Middle frontal gyrus (tissue), 1 donor: ENCODE data around the gene NR2F1-AS1.

Experiments
- DNase-seq: peaks from one replicate; pipeline ENCODE4 v3.0.0-alpha.2; 2015; ENCODE audit warnings: low spot score; ENCODE audit errors: extremely low spot score

Gene NR2F1-AS1

DNA sequence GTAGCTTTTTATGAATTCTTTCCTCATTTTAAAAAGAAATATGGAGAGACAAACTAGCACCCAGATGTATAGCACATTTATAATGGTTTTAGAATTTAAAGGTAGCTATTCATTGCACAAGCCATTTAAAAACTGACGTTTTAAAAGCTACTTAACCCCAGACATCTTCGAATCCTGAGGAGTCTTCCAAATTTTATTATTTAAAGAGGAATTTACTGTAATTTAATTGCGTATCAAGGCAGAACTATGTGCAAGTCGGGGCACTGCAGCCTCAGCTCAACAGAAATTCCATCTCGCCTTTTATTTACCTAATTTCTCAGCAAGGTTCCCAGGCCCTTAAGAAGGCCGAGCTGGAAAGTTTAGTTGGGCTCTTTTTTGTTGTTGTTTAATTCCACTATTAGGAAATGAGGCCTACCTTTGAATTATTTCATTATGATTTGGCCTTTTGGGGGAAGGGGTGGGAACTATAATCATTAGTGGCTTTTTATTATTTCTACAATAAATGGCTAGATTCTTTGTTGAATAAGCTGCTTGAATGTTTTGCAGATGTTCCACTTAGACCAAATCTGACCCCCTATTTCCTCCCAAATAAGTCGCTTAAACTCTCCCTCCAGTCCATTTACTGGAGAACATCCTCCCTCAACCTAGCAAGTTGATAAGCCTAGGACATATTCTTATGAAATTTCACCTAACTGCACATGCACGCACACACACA, 22.2 kb upstream of the NR2F1-AS1 start:
- no peak for DNase-seq

DNA sequence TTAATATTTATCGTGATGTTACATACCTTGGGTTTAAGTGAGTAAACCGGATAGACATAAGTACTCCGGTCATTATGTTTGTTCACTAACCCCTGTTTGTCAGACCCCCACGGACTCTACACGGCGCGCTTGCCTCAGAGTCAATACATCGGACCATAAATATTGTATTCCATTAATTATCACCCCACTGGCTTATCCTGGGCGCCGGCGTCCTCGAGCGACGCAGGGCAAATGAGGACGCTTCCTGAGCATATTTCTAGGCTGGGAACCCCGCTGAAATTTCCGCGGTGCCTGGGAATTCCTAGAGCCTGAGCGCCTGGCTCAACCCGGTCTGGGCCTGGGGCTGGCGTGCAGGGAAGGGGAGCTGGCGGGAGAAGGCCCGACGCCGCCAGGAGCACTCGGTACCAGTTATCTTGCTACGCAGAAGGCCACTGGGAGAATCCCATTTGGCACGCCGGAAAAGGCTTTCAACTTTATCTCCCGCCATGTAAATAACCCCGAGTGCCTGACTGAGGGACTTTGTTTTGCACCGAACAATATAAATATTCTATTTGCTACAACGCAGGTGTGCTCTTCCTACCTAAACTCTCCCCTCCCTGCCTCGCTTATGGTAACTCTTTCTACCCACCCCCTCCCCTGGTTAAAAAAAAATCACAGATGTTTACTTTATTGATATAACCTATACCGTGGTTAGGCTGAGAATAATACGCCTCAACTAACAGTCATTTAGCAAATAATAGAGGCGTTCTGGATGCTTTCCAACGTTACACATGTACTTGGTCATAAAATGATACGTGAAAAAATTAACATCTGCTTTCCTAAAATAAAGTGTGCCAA, 21.4 kb upstream of the NR2F1-AS1 start:
- no peak for DNase-seq

DNA sequence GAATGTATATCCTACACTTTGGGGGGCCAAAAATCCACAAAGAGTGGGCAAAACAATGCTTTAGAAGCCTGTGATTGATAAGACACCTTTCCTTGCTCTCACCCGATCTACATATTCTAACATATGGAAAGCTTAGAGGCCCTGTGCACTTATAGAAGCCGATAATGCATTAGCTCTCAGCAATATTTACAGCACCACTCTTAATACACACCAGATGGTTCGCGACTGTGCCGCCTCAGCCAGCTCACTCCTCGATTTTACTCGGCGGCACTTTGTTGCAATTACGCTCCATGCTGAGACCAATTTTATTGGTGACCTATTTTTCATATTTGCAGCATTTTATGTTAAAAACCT, 20.8 kb upstream of the NR2F1-AS1 start:
- DNase-seq: no peak

DNA sequence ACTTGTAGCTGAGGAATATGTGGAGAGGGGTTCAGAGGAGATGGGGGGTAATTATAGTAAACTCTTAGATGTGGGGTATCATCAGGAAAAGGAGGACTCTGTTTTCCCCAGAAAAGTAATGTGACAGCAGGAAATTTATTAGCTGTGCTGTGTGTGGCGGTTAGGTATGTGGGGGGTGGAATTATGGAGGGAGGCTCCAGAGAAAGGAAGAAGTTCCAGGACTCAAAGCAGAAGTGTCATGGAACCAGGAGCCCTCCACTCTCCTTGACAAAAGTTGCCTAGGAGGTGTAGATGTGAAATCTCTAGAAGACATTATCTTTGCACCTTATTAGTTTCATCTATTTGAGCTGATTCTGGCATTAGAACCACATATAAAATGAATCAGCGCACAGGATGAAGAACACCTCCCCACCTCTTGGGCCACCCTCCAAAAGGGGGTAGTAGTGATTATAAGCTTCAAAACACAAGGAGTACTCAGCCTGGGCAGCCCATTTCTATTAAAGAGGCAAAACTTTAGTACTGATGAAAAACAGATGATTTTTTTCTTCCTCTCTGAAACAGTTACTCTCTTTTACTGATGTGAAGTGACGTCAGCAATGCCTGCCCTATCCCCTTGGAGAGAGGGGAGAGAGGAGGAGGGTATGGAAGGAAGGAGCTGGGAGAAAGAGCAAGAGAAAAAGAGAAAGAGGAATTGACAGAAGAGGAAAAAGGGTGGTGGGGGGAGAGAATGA, 20.2 kb upstream of the NR2F1-AS1 start:
- no peak for DNase-seq

DNA sequence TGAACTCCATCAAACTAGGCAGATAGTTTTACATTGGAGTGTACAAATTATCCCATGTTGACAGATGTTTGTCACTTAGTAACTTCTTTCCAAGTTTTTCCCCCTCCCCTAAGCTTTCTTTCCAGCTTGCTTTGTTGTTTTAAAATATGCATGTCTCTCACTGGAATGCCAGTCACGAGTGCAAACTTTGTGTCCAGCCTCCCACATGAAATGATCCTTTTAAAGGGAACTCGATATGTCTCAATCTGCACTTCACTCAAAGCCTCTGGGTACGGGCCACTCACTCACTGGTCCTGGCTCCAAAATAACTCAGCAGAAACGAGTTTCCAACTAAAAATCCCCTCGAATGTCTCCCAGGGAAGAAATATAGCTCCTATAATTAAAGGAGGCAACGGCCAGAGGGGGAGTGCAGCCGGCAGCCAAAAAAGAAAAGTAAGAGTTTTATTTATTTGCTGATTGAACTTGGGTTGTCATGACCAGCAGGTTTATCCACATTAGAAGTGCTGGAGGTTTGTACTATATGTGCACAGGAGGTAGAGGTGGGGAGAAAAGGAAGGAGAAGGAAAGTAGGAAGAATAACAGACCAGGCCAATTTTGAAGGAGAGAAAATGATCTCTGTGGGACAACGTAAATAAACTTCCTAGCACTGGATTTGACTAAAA, 19.5 kb upstream of the NR2F1-AS1 start:
- no peak for DNase-seq

DNA sequence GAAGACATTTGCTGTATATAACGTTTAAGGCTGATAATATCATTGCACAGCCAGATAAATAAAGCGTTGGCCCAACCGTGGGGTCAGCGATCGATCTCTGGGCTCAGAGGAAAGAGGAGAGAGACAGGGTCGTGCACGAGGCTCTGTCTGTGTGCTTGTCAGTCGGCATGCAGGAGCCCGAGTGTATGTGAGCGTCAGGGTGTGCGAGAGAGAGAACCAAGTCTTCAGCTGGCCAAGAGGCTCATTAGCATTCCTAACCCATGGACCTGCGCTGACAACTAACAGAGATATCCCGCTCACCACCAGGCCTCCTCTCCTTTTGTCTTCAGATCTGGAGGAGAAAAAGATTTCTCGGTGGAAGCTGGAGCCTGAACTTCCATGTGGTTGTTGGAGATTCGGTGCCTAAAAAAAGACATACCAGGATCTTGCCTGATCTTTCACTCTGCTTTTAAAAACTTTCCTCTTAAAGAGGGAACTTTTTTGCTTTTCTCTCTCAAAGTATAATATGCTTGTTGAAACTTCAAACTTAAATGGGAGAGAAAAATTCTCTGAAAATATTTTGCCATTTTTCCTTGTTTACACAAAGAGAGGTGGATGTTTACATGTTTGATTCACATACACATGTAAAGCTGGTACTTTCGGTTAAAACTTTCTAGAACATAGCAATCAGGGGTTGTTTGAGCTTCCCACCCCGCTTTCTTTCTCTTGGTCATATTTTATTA, 18.5 kb upstream of the NR2F1-AS1 start:
- DNase-seq: no peak

DNA sequence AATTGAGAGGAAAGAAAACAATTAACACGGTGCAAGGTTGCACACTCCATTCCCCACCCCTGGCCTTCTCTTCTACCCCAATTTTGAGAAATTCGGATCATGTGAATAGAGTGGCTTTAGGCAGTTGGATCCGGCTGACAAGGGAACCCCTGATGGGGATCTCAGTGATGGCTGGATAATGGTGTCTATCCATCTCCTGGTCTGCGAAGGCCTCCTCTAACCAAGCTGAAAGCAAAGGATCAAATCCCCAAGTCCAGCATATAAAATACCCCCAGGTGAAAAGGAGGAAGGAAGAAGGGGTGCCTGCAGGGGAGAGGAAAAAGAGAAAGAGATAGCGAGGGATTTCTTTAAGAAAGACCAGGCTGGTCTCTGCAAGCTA, 18.0 kb upstream of the NR2F1-AS1 start:
- DNase-seq: no peak

DNA sequence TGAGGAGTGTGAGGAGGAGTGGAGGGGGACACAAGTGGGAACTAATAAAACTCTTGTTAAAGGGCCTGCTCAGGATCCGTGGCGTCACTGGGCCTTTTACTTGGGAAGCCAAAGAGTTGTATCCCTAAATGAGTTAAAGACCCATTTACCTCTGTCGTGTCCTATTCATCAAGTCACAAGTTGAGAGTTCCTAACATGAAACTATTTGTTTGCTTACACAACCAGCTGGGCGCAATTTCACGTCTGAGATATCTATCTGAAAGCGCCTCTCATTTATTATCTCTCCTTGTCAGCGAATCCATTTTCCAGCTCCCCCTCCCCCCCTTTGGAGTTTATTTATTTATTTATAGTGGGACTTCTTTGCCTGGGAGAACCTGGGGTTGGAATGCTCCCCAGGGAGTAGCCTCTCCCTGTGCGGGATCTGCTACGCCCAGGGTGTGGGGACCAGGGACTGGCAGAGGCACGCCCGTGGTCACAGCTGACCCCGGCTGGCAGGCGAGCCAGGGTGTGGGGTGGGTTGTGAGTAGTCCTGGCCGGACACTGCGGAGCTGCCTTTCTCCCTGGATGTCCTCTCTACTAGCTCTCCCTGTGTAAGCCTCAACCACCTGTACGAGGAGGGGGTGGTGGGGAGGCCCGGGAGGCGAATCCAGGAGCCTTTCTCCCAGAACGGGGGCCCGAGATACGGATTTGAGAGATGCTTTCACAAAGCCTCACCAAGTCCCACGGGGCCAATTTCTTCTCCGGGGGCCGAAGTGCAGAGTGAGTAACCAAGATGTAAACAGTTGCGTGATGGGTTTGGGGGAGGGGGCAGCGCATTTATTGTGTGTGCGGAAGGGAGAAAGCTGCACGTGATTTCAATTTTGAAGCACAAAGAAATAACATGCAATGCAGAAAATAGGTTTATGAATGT, 17.3 kb upstream of the NR2F1-AS1 start:
- no peak for DNase-seq

DNA sequence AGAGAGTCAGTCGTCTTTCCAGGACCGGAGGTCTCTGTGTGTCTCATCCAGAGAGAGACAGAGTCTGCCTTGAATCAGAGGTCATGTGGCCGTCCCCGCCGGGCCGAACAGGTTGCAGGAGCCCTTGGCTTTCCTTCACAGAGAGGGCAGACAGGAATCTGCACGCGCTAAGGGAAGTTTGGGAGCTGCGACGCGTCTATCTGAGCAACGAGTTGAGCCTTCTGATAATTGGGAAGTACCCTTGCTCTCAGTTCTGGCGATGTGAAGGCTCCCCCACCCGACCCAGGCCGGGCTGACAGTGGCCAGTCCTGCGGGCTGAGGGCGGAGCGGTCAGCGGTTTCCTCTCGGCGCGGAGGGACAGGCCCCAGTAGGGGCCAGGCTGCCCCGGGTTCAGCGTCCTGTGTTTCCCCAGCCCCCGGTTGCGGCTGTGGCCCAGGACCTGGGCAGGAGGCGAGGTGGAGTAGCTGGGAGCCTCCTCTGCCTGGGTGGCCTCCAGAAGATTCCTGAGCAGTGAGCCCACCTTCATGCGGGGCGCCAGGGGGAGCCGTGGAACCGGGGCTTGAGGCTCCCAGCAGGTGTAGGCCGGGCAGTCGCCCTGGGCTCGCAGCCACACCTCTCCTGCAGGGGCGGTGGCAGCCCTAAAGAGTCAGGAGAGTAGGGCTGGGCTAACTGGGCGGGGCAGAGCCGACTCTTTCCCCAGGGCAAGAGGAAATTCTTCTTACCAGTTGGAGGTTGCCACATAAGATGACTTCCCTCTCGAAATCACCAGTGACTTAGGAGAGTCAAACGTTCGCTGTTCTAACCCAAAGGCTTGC, 15.9 kb upstream of the NR2F1-AS1 start:
- DNase-seq: no peak

DNA sequence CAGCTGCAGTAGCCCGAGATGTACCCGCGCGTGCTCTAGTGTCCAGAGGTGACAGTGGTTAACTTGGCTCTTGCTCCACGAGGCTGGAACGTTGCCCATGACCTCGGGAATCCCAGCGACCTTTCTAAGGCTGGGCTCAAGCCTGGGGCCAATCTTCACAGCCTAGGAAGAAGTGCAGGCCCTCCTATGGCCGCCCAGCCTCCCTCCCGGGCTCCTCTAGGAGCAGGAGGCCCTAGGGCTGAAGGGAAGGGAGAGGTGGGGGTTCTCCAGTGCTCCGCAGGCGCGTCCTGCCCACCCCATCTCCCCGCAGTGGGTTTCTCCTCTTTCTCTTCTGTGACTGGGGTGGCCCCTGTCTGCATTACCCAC, 15.3 kb upstream of the NR2F1-AS1 start:
- no peak for DNase-seq

DNA sequence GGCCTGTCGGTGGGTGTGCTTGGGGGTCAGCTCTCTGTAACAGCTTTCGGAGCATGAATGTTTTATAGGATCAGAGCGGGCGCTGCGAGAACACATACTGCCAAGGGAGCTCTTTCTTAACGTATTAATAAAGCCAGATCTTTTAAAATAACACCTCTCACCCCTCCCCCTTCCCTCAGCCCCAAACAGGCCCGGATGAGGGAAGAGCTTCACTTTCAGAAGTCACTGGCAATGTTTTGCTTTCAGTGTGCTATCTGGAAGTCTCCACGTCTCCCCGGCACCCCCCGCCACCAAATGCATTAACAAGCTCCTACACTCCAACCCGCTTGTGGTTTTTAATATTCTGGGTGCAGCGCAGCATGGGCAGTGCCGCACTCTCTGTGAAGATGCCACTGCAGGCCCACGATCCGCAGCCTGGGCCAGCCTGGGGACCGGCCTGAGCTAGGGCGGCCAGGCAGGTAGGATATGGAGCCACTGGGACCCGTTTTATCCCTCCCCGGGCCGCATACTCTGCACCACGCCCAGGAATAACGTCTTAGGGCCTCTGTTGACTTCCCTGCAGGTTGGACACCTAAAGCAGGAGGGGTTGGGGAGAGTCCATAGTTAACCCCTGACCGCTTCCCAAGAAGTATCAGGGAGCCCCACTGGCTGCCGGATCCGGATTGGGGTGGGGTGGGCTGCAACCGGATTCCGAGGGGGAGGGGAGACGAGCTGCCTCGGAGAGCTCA, 14.6 kb upstream of the NR2F1-AS1 start:
- DNase-seq: no peak

DNA sequence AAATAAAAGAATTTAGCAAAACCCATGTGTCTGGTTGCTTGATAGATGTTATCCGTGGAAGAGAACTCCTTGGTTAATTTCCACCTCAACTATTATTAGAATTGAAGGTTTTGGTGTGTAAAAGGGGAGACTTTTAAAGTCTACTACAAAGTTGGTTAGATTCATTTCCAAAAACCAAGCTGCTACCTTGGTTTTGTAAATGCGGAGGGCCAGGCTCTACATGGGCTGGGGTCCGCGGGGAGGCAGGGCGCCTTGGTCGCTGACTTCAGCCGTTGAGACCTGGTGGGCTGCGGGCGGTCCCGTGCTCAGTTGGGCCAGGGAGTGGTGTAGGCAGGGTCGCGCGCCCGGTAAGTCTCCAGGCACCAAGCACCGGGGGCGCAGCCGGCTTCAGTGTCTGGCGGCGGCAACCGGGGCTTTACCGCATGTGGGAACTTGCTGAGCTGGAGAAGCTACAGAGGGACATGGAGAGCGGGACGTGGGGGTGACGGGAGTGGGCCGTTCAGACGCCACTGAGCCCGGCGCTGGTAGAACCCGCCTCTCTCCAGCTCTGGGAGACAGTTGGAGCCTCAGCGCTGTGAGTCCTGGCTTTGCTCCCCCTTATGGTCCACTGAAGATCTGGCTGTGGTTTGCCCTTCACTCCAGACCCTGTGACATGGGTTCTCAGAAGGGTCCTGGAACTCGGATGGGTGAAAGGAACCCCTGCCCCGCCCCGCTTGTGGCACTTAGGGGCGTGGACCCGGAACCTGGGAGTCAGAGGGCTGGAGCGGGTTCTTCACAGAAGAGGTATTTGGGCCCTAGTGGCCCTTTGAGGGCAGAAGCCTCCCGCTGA, 13.8 kb upstream of the NR2F1-AS1 start:
- no peak for DNase-seq

DNA sequence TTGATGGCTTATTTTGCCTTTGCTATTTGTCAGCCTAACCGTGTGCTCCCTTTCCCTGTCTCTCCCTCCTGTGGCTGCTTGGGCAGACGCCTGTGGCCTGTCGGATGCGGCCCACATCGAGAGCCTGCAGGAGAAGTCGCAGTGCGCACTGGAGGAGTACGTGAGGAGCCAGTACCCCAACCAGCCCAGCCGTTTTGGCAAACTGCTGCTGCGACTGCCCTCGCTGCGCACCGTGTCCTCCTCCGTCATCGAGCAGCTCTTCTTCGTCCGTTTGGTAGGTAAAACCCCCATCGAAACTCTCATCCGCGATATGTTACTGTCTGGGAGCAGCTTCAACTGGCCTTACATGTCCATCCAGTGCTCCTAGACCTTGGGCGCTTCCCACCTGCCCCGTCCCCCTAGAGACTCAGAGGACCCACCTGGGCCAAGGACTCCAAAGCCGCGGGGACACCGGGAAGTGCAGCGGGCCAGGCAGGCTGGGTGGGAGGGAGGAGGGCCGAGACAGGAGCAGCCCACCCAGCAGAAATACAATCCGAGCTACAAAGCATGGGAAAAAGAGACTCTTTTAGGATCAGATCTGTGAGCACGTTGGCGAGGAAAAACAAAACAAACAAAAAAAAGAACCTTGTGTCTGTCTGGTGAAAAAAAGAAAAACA, 12.6 kb upstream of the NR2F1-AS1 start:
- no peak for DNase-seq

DNA sequence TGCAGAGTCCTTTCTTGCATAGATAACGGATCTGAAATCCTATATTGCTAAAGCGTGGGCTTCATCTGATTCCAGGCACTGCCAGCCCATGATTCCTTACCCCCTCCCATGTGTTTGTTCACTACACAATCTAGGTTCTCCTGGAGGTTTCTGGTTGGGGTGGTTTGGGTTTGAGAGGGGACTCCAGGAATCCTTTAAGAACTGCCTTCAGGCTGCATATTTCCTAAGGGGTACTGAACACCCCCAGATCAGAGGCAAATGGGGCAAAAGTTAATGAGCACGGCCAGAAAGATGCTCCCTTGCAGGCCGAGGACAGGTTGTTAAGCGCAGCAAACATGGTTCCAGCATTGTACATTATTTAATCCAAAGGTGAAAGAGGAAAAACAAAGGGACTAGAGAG, 11.9 kb upstream of the NR2F1-AS1 start:
- DNase-seq: no peak

DNA sequence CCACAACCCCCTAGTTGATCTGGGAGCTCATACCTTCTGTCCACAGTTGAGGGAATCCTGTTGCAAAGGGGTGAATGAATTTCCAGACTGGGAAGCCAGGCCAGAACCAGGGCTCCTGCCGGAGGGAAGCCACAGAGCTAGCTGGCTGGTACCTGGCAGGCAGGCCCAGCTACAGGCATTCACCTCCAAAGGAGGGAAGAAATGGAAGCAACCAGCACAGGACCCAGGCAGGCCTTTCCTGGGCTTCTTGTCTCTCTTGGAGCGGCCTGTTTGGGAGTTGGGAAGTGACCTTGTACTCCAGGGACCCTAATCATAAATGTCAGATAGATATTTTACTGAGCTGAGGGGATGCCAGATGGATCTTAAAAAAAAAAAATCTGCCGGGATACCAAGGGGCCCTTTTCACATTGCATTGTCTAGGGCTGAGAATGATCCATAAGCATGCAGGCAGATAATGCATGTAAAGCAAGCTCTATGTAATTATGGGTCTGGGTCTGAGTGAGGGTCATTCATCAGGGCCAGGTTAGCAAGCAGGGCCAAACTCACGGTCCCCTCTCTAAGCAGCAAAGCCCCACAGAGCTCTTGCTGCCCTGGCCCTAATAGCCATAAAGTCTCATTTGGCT, 10.4 kb upstream of the NR2F1-AS1 start:
- no peak for DNase-seq

DNA sequence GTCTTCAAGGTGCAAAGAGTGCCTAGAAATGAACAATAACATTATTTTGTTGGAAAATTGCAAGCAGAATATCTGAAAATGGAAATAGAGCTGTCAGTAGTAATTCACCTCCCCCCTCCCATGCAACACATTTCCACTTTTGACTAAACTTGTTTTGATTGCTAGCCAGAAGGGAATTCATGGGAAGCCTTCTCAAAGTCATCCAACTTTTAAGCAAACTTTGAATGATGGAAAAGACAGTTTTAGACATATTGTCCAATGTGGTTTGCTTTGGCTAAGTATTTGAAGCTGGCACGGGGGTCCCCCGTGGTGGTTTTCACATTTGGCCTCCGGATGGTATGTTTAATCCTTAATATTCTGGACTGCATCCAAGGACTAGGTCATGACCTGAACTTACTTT, 9.5 kb upstream of the NR2F1-AS1 start:
- no peak for DNase-seq

DNA sequence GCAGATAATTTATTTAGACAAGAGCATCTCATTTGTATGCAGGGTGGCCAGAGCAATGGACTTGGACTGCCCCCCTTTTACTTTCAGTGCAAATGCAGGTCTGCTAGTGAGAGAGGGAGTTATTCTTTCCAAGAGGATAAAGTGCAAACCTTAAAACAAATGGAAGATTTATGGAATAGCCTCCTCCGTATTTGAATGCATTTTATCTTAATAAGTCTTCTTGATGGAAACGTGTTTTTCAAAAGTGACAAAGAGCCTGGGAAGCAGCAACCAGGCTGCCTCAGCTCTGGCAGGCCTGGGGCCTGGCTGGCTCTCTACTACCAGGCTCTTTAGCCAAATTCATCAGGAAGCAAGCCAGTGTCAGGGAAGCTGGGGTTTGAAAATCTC, 8.8 kb upstream of the NR2F1-AS1 start:
- no peak for DNase-seq
